IMR-90 (cell line): Measurements from ENCODE around the gene ZDHHC1.

ENCODE experiments used
- CHD1 ChIP-seq: IDR thresholded peaks from 2 replicates; pipeline ENCODE4 v1.6.1; 2012; ENCODE audit warnings: low read depth, low read length, improper control_type of control experiment
- POLR2A ChIP-seq: IDR thresholded peaks from 2 replicates; pipeline ENCODE4 v1.6.1; 2012; ENCODE audit warnings: mild to moderate bottlenecking, low read depth, low read length
- RAD21 ChIP-seq: IDR thresholded peaks from 2 replicates; pipeline ENCODE4 v1.6.1; 2012; ENCODE audit warnings: low read length, improper control_type of control experiment
- RCOR1 ChIP-seq: IDR thresholded peaks from 2 replicates; pipeline ENCODE4 v1.6.1; 2012; ENCODE audit warnings: mild to moderate bottlenecking, low read length, improper control_type of control experiment; ENCODE audit not compliant: insufficient replicate concordance
- TF ChIP-seq, protein P1 (sequence below): conservative IDR thresholded peaks from 2 replicates; pipeline ENCODE4 v1.5.1; 2012; ENCODE audit warnings: mild to moderate bottlenecking, low read depth, low read length, improper control_type of control experiment

DNA sequence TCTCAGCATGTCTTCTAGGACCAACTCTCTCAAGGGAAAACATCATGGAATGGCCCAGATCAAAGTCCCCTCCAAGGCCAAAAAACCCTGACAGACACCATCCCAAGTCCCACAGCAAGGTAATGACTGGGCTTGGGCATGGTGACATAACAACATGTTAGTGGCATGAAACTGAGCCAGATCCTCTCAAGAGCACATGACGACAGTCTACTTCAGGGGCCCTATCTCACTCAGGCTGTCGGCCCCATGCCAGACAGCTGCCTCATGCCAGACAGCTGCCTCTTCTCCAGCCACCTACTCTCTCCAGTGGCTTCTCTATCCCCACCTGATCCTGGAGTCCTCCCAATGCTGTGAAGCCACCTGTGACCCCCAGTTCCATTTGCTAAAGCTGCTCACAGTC, 33.1 kb upstream of the ZDHHC1 start:
- TF ChIP-seq, protein P1, sequence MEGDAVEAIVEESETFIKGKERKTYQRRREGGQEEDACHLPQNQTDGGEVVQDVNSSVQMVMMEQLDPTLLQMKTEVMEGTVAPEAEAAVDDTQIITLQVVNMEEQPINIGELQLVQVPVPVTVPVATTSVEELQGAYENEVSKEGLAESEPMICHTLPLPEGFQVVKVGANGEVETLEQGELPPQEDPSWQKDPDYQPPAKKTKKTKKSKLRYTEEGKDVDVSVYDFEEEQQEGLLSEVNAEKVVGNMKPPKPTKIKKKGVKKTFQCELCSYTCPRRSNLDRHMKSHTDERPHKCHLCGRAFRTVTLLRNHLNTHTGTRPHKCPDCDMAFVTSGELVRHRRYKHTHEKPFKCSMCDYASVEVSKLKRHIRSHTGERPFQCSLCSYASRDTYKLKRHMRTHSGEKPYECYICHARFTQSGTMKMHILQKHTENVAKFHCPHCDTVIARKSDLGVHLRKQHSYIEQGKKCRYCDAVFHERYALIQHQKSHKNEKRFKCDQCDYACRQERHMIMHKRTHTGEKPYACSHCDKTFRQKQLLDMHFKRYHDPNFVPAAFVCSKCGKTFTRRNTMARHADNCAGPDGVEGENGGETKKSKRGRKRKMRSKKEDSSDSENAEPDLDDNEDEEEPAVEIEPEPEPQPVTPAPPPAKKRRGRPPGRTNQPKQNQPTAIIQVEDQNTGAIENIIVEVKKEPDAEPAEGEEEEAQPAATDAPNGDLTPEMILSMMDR: no peak
- TF ChIP-seq CHD1 (no peak), RCOR1 (no peak), POLR2A (no peak), RAD21 (no peak)
